GM12892 (cell line): ENCODE measurements around the gene SLC4A7.
"Not testable (repeated sequence)": the region's sequence is repeated elsewhere in the genome, so short reads cannot be mapped to it uniquely, and the experiment has no call there.

ENCODE experiments used
- DNase-seq: peaks from one replicate; pipeline ENCODE4 v3.0.0; 2011; ENCODE audit not compliant: insufficient read length
- FAIRE-seq: peaks from 2 replicates; lab custom pipeline; 2011; peaks lifted over from hg19 to GRCh38; lab: Jason Lieb, UNC
- POLR2A ChIP-seq: IDR thresholded peaks from 2 replicates; pipeline ENCODE4 v1.6.1; 2011; ENCODE audit warnings: low read depth, low read length, control low read depth
- POLR2AphosphoS5 ChIP-seq: IDR thresholded peaks from 2 replicates; pipeline ENCODE4 v1.6.1; 2011; ENCODE audit warnings: low read depth, low read length, control low read depth
- TAF1 ChIP-seq: IDR thresholded peaks from 2 replicates; pipeline ENCODE4 v1.6.1; 2011; ENCODE audit warnings: low read depth, mild to moderate bottlenecking, control low read depth, low read length, borderline replicate concordance

The SLC4A7 gene

DNA sequence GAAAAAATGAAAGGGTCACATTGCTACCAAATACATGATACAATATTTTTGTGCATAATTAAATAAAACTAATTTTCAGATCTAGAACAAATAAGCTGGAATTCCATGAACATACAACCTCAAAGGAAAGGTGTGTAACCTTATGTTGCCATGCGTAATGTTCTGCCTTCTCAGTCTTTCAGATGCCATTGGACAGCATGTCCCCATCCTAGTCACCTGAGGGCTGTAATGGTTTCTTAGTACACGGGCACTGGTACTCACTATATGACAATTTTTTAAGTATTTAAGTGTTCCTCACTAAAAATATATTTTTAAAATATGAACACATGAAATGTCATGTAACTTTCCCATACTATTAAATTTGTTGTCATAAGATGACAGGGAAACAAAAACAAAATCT lies 139.1 kb downstream of the SLC4A7 start:
- DNase-seq (no peak), FAIRE-seq (no peak)
- no peak for TF ChIP-seq POLR2AphosphoS5
- no peak for TF ChIP-seq POLR2A
- no peak for TF ChIP-seq TAF1

DNA sequence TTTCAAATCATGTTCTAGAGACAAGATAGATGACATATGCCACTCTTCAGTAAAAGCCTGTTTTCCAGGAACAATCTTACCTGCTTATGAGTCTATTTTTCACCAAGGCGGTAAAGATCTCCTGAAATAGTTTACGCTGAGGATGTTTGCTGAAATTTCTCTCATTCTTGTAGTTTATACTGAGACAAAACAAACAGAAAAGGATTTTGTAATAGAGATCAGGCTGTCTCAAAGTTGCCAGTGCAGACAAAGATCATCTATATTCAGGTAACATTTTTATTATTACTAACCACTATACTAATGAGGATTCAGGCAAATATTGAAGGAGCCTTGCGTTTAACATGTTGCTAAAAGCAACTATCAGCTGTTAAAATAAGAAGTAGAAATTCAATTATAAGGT lies 140.0 kb downstream of the SLC4A7 start:
- FAIRE-seq = peak; percentile 54
- TF ChIP-seq TAF1 = no peak
- no peak for DNase-seq

DNA sequence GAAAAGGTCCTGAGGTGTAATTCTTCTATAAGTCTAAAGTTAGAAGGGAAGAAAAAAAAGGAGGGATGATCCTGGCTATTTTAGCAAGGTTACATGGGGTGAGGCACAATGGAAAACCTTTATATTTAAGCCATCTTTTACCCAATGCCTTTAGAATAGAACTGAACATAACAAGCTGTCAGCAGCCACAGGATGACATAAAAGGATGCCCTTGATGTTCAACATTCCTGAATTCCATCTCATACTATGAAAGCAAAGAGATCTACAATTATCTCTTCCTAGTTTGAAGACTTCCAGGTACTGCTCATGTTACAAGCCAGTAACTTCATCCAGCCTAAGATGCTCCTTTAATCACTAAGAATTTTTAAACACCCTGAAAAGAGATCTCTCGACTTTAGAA lies 141.9 kb downstream of the SLC4A7 start:
- FAIRE-seq = no peak
- DNase-seq = no peak
- TF ChIP-seq TAF1 = no peak
- no peak for TF ChIP-seq POLR2A
- no peak for TF ChIP-seq POLR2AphosphoS5

DNA sequence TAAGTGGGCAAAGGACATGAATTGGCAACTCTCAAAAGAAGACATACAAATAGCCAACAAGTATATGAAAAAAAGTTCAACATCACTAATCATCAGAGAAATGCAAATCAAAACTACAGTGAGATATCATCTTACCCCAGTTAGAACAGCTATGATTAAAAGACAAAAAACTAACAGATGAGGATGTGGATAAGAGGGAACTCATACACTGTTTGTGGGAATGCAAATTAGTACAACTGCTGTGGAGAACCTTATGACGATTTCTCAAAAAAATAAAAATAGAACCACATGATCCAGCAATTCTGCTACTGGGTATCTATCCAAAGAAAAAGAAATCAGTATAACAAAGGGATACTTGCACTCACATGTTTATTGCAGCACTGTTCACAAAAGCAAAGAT lies 143.7 kb downstream of the SLC4A7 start:
- DNase-seq = no peak
- FAIRE-seq = no peak

DNA sequence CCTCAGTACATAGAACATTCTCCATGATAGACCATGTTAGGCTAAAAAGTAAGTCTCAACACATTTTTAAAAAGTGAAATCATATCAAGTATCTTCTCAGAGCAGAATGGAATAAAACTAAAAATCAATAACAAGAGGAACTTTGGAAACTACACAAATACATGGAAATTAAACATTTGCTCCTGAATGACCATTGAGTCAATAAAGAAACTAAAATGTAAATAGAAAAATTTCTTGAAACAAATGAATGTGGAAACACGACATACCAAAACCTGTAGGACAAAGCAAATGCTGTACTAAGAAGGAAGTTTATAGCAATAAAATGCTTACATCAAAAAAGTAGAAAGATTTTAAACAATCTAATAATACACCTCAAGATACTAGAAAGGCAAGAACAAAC lies 148.6 kb downstream of the SLC4A7 start:
- TF ChIP-seq POLR2AphosphoS5 (no peak), TAF1 (no peak), POLR2A (no peak)
- no peak for DNase-seq
- no peak for FAIRE-seq

More for the DNA sequence above, 143.7 kb downstream of the SLC4A7 start:
- TF ChIP-seq TAF1 = no peak
- no peak for TF ChIP-seq POLR2A
- no peak for TF ChIP-seq POLR2AphosphoS5

DNA sequence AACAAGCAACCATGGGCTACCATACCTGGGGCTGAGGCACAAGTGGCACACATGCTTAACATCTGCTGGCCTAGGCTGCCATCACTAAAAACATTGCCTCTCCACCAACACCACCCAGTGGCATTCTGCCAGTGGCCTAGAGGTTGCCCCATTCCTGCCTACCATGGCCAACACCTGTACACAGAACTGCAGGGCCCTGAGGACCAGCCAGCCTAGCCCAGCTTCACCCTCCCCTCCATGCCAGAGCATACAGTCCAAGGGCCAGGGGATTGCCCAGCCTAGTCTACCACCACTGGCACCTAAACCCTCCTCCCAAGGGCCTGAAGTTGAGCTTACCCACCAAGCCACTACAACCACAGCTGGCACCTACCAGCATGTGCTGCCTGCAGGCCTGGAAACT lies 150.3 kb downstream of the SLC4A7 start:
- DNase-seq (no peak), FAIRE-seq (no peak)
- no peak for TF ChIP-seq TAF1
- TF ChIP-seq POLR2AphosphoS5 = no peak
- TF ChIP-seq POLR2A = no peak

DNA sequence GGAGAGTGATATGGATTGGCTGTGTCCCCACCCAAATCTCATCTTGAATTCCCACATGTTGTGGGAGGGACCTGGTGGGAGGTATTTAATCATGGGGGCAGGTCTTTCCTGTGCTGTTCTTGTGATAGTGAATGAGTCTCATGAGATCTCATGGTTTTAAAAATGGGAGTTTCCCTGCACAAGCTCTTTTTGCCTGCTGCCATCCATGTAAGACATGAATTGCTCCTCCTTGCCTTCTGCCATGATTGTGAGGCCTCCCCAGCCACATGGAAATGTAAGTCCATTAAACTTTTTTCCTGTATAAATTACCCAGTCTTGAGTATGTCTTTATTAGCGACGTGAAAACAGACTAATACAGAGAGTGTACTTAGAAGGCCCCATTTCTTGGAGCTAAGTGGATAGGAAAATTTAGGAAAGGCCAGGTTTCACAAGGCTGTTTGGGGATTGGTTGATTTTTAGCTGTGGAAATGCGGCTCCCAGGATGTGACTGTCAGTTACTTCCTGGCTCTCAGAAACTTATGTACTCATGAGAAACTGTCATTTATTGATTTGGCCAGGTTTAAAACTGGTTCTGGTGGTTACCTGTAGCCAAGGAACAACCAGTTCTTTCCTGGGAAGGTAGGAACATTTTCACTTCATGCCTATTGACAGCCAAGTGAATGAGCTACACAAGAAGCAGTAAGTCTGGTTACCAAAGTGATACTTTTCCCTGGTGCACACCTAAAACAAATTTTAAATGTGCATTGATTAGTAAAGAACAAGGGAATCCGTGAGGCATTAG lies 155.0 kb downstream of the SLC4A7 start:
- FAIRE-seq, DNase-seq: not testable (repeated sequence)

DNA sequence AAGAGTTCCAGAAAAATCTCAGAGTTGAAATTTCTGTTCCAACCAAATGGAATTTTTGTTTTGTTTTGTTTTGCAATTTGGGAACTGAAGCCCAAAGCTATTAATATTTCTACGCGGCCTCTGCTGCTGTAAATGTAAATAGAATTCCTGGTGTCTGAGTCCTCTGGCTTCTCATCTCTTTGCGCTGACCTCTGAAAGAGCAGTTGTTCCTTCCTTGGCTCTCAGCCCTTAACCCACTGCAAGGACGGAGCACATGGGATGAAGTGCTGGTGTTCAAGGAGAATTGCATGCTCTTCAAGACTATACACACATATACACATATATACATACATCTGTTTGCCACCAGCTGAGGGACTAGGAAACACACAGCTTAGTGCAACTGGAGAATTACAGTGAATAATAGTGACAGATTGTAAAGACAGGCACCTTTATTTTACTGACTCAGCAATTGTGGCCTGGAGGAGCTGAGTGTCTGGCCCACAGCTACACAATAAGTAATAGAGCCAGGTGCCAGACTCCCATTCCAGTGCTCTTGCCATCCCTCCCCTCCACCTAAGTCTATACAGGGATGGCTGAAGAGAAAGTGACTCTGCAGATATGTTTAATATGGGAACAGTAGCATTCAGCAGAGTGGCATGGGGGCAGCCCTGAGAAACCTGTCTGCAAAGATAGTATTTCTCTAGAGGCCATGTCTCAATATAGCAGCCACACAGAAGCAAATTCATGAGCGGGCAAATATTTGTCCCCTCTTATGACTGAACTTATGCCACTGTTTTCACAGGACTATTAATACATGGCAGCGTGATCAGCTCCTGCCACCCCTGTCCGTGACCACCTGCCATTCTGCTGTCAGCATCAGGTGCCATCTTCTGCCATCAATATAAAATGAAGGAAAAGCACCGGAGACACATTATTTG lies 157.3 kb downstream of the SLC4A7 start:
- FAIRE-seq (no peak), DNase-seq (no peak)
- TF ChIP-seq TAF1 (no peak), POLR2A (no peak), POLR2AphosphoS5 (no peak)

DNA sequence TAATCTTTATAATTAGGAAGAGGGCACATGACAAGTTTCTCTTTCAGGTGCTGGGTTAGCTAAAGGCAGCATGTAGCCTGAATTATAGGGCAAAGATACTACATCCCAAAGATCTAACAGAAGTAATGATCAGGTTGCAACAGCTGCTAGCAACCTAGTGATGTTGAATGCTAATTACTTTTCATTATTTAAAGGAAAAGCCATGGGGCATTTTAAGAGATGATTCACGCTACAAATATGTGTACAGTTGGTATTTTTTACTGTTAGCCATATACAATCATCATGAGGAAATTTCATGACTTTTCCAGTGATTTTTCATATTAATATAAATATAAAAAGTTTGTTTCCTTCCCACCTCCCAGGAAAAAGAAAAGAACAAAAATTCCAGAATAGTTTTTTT lies 158.0 kb downstream of the SLC4A7 start:
- TF ChIP-seq TAF1 = no peak
- no peak for TF ChIP-seq POLR2AphosphoS5
- no peak for TF ChIP-seq POLR2A
- FAIRE-seq = no peak
- DNase-seq = no peak

DNA sequence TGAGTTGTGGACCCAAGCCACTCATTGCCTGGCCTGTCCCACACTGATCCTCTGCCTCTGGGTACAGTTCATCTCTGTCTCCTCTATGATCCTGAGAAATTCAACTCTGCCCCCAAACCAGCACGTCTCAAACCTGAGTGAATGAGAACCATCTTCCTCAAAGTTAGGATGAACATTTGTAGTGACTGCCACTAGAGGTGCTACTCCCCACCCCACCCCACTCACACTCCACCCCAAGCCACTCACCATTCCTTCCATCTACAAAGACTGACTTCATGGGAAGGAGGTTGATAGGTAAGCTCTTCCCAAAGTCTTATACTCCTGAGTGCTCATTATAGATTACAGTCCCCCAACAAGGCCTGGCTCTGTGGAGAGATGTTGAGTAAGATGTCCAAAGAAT lies 158.8 kb downstream of the SLC4A7 start:
- DNase-seq = no peak
- TF ChIP-seq POLR2A (no peak), POLR2AphosphoS5 (no peak), TAF1 (no peak)
- no peak for FAIRE-seq

DNA sequence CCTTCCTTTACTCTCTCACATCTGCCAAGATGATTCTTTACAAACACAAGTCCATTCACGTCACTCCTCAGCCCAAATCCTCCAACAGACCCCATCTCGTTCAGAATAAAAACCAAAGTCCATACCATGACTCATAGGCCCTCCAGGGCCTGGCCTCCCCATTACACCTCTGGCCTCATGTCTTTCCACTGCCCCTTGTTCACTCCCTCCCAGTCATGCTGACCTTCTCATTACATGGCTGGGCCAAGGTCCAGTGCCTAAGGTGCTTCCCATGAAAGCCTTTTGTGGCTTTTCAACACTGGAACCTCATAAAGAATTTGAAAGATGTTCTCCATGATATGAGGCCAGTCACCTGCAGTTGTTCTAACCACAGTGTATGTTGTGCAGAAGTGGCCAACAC lies 159.5 kb downstream of the SLC4A7 start:
- no peak for TF ChIP-seq POLR2A
- no peak for TF ChIP-seq TAF1
- no peak for TF ChIP-seq POLR2AphosphoS5
- FAIRE-seq (no peak), DNase-seq (no peak)
